ENCODE measurements around the gene SENP1.

The SENP1 gene

DNA sequence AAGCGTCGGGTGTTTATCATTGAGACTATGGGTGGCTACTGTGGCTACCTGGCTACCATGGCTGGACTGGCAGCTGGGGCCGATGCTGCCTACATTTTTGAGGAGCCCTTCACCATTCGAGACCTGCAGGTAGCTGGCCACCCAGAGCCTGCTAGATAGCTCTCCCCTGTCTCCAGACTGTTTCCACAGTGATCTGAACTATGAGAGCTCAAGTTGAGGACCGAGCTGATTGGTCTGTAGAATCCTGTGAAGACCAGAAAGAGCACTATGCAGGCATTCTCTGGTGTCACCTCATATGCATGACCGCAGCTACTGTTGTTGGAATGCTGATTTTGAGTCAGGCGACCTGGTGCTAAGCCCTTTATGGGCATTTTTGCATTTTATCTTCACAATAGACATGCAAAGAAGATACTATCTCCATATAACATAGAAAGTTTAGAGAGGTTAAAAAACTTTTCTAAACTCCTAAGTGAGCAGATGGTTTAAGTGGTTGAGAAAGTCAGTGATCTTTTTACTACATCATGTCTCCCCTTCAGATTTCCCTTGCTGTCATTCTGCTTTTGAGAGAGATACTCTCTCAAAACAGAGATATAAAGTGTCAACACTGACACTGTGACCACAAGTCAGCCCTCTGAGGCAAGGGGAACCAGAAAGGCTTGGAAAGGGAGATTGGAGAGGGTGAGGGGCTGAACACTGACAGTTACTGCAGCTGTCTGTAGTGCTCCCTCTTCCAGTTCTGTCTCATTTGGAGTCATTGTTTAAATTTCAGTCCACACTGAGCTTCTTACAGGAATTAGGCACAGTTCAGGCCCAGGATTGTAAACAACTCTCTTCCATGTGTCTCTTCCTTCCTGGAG is 37.2 kb upstream of the SENP1 start:
- H2AFZ ChIP-seq (ENCODE audit: low read depth, low read length), result no peak overlapping the region
- H2BK12ac ChIP-seq (ENCODE audit: low read length in 2 of 2), result no peak overlapping the region
- no peaks in the 10 kb centered on the region for H3K27me3 ChIP-seq (ENCODE audit: control insufficient read depth in 1 of 2, insufficient read depth in 1 of 2, low read length in 2 of 2)
- 97% methylated on average over 6 of the region's 7 CpGs for WGBS
- no peak overlapping the region for H2AK5ac ChIP-seq (ENCODE audit: low read length, severe bottlenecking)
- no peaks in the 10 kb centered on the region for H3K9me3 ChIP-seq (ENCODE audit: control insufficient read depth, low read length)
- H3K18ac ChIP-seq (ENCODE audit: low read depth in 1 of 2, low read length in 2 of 2), result no peak overlapping the region
- H2BK120ac ChIP-seq (ENCODE audit: low read depth, low read length), result no peak overlapping the region
- no peak overlapping the region for H4K91ac ChIP-seq (ENCODE audit: low read length)
- no peak overlapping the region for H3K9ac ChIP-seq (ENCODE audit: low read length)
- DNase-seq, result no peak
- H2BK5ac ChIP-seq (ENCODE audit: low read depth, low read length, poor library complexity, severe bottlenecking), result no peak overlapping the region
- H3K27ac ChIP-seq (ENCODE audit: low read length, poor library complexity, severe bottlenecking), result no peak overlapping the region
- no peak overlapping the region for H3K4ac ChIP-seq (ENCODE audit: low read depth in 1 of 2, low read length in 2 of 2)
- no peak overlapping the region for H3K4me2 ChIP-seq (ENCODE audit: low read length, poor library complexity, severe bottlenecking)
- H3K4me1 ChIP-seq (ENCODE audit: control insufficient read depth, insufficient read depth, low read depth, low read length), result no peaks in the 10 kb centered on the region
- H3K79me1 ChIP-seq (replicated peaks; ENCODE audit: low read length, poor library complexity, severe bottlenecking), result peaks cover 3% of the 10 kb centered on the region
- H2BK15ac ChIP-seq (ENCODE audit: low read depth, poor library complexity, severe bottlenecking), result no peak overlapping the region
- no peak overlapping the region for H4K8ac ChIP-seq (ENCODE audit: low read length)
- H3K14ac ChIP-seq (ENCODE audit: low read length in 2 of 2), result no peak overlapping the region
- H3K36me3 ChIP-seq (ENCODE audit: control insufficient read depth in 1 of 2, insufficient read depth in 2 of 2, low read depth in 1 of 2, low read length in 2 of 2), result peaks cover 59 to 97% of the 10 kb centered on the region in 2 experiments
- no peak overlapping the region for H3K23ac ChIP-seq (ENCODE audit: low read length in 2 of 2)
- no peak overlapping the region for H3K4me3 ChIP-seq (ENCODE audit: insufficient read depth in 1 of 2, low read depth in 1 of 2, low read length in 2 of 2)

DNA sequence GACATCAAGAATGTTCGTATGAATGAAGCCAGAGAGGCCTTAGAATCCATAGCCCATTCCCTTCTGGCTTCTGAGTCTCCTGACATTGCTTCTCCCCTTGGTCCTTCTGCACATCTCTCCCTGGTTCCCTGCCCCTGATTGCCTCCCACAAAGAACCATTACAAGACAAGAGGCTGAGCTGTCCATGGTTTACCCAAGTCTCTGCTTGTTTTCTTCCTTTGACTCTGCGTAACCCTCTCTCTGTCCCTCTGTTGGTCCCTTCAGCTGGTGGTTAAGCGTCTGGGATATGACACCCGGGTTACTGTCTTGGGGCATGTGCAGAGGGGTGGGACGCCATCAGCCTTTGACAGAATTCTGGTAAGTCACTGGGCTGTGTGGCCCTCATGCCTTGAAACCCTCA is 29.1 kb upstream of the SENP1 start:
- no peaks in the 10 kb centered on the region for H3K4me1 ChIP-seq (ENCODE audit: control insufficient read depth, insufficient read depth, low read depth, low read length)
- no peak overlapping the region for H3K18ac ChIP-seq (ENCODE audit: low read depth in 1 of 2, low read length in 2 of 2)
- no peak overlapping the region for H3K23ac ChIP-seq (ENCODE audit: low read length in 2 of 2)
- no peaks in the 10 kb centered on the region for H3K9me3 ChIP-seq (ENCODE audit: control insufficient read depth, low read length)
- H4K91ac ChIP-seq (ENCODE audit: low read length), result no peak overlapping the region
- WGBS, result 96% methylated on average over 5 of the region's 5 CpGs
- H2AFZ ChIP-seq (ENCODE audit: low read depth, low read length), result no peak overlapping the region
- H3K79me1 ChIP-seq (replicated peaks; ENCODE audit: low read length, poor library complexity, severe bottlenecking), result peaks cover 7% of the 10 kb centered on the region
- no peaks in the 10 kb centered on the region for H3K27me3 ChIP-seq (ENCODE audit: control insufficient read depth in 1 of 2, insufficient read depth in 1 of 2, low read length in 2 of 2)
- no peak overlapping the region for H3K27ac ChIP-seq (ENCODE audit: low read length, poor library complexity, severe bottlenecking)
- H3K4me3 ChIP-seq (ENCODE audit: insufficient read depth in 1 of 2, low read depth in 1 of 2, low read length in 2 of 2), result no peak overlapping the region
- no peak overlapping the region for H2BK12ac ChIP-seq (ENCODE audit: low read length in 2 of 2)
- no peak overlapping the region for H3K9ac ChIP-seq (ENCODE audit: low read length)
- H3K36me3 ChIP-seq (ENCODE audit: control insufficient read depth in 1 of 2, insufficient read depth in 2 of 2, low read depth in 1 of 2, low read length in 2 of 2), result peaks cover 57 to 93% of the 10 kb centered on the region in 2 experiments
- no peak overlapping the region for H2BK15ac ChIP-seq (ENCODE audit: low read depth, poor library complexity, severe bottlenecking)
- H2BK5ac ChIP-seq (ENCODE audit: low read depth, low read length, poor library complexity, severe bottlenecking), result no peak overlapping the region
- H3K14ac ChIP-seq (ENCODE audit: low read length in 2 of 2), result no peak overlapping the region
- H4K8ac ChIP-seq (ENCODE audit: low read length), result no peak overlapping the region
- H2AK5ac ChIP-seq (ENCODE audit: low read length, severe bottlenecking), result no peak overlapping the region
- no peak overlapping the region for H3K4ac ChIP-seq (ENCODE audit: low read depth in 1 of 2, low read length in 2 of 2)
- H2BK120ac ChIP-seq (ENCODE audit: low read depth, low read length), result no peak overlapping the region
- no peak overlapping the region for H3K4me2 ChIP-seq (ENCODE audit: low read length, poor library complexity, severe bottlenecking)
- DNase-seq, result no peak

DNA sequence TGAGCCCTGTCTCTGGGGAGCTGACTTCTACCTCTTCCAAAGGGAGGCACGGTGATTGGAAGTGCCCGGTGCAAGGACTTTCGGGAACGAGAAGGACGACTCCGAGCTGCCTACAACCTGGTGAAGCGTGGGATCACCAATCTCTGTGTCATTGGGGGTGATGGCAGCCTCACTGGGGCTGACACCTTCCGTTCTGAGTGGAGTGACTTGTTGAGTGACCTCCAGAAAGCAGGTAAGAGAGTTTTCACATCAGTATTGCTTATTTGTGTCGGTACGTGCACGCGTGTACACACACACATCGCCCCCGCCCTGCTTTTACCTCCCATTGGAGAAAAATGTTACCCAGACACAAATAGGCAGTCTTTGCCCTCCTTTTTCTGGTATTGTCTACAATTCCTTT is 26.9 kb upstream of the SENP1 start:
- Histone ChIP-seq H2BK12ac (ENCODE audit: low read length in 2 of 2) (no peak overlapping the region), H3K36me3 (ENCODE audit: control insufficient read depth in 1 of 2, insufficient read depth in 2 of 2, low read depth in 1 of 2, low read length in 2 of 2) (peaks cover 41 to 91% of the 10 kb centered on the region in 2 experiments), H2BK15ac (ENCODE audit: low read depth, poor library complexity, severe bottlenecking) (no peak overlapping the region), H3K14ac (ENCODE audit: low read length in 2 of 2) (no peak overlapping the region), H3K4me3 (ENCODE audit: insufficient read depth in 1 of 2, low read depth in 1 of 2, low read length in 2 of 2) (no peak overlapping the region), H3K4ac (ENCODE audit: low read depth in 1 of 2, low read length in 2 of 2) (no peak overlapping the region), H4K8ac (ENCODE audit: low read length) (no peak overlapping the region), H3K4me1 (ENCODE audit: control insufficient read depth, insufficient read depth, low read depth, low read length) (no peaks in the 10 kb centered on the region), H2AK5ac (ENCODE audit: low read length, severe bottlenecking) (no peak overlapping the region), H2BK120ac (ENCODE audit: low read depth, low read length) (no peak overlapping the region), H3K9ac (ENCODE audit: low read length) (no peak overlapping the region), H3K4me2 (ENCODE audit: low read length, poor library complexity, severe bottlenecking) (no peak overlapping the region), H3K27me3 (ENCODE audit: control insufficient read depth in 1 of 2, insufficient read depth in 1 of 2, low read length in 2 of 2) (no peaks in the 10 kb centered on the region), H2BK5ac (ENCODE audit: low read depth, low read length, poor library complexity, severe bottlenecking) (no peak overlapping the region), H3K18ac (ENCODE audit: low read depth in 1 of 2, low read length in 2 of 2) (no peak overlapping the region), H3K9me3 (ENCODE audit: control insufficient read depth, low read length) (no peaks in the 10 kb centered on the region), H3K27ac (ENCODE audit: low read length, poor library complexity, severe bottlenecking) (no peak overlapping the region), H3K79me1 (replicated peaks; ENCODE audit: low read length, poor library complexity, severe bottlenecking) (peaks cover 12% of the 10 kb centered on the region), H2AFZ (ENCODE audit: low read depth, low read length) (no peak overlapping the region), H3K23ac (ENCODE audit: low read length in 2 of 2) (no peak overlapping the region), H4K91ac (ENCODE audit: low read length) (no peak overlapping the region)
- 96% methylated on average over 14 of the region's 14 CpGs for WGBS
- DNase-seq, result no peak

DNA sequence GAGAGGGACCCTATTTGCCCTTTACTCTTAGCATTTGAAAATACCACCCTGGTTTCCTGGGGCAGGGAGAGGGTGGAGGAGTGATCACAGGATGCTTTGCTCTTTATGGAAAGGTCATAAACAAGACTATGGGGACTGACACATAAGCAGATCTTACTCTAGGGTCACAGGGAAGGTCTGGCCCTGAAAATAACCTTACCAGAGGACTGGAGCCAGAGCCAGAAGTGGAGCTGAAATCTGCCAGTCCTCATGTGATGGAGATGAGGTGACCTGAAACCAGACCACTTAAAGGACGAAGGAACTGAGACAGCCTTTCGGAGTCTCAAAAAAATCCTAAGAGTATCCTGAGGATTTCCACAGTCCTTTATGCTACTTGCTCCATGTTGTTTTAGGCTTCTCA is 25.6 kb upstream of the SENP1 start:
- no peak overlapping the region for H3K4me2 ChIP-seq (ENCODE audit: low read length, poor library complexity, severe bottlenecking)
- peaks cover 21% of the 10 kb centered on the region for H3K79me1 ChIP-seq (replicated peaks; ENCODE audit: low read length, poor library complexity, severe bottlenecking)
- DNase-seq, result no peak
- no peak overlapping the region for H3K9ac ChIP-seq (ENCODE audit: low read length)
- H2AFZ ChIP-seq (ENCODE audit: low read depth, low read length), result no peak overlapping the region
- H3K36me3 ChIP-seq (ENCODE audit: control insufficient read depth in 1 of 2, insufficient read depth in 2 of 2, low read depth in 1 of 2, low read length in 2 of 2), result peaks cover 37 to 96% of the 10 kb centered on the region in 2 experiments
- no peaks in the 10 kb centered on the region for H3K9me3 ChIP-seq (ENCODE audit: control insufficient read depth, low read length)
- H2BK5ac ChIP-seq (ENCODE audit: low read depth, low read length, poor library complexity, severe bottlenecking), result no peak overlapping the region
- no peak overlapping the region for H4K8ac ChIP-seq (ENCODE audit: low read length)
- H3K4me1 ChIP-seq (ENCODE audit: control insufficient read depth, insufficient read depth, low read depth, low read length), result no peaks in the 10 kb centered on the region
- H4K91ac ChIP-seq (ENCODE audit: low read length), result no peak overlapping the region
- H2BK15ac ChIP-seq (ENCODE audit: low read depth, poor library complexity, severe bottlenecking), result no peak overlapping the region
- no peak overlapping the region for H2AK5ac ChIP-seq (ENCODE audit: low read length, severe bottlenecking)
- H3K27me3 ChIP-seq (ENCODE audit: control insufficient read depth in 1 of 2, insufficient read depth in 1 of 2, low read length in 2 of 2), result no peaks in the 10 kb centered on the region
- no peak overlapping the region for H3K27ac ChIP-seq (ENCODE audit: low read length, poor library complexity, severe bottlenecking)
- H3K4ac ChIP-seq (ENCODE audit: low read depth in 1 of 2, low read length in 2 of 2), result no peak overlapping the region
- H3K4me3 ChIP-seq (ENCODE audit: insufficient read depth in 1 of 2, low read depth in 1 of 2, low read length in 2 of 2), result no peak overlapping the region
- H3K18ac ChIP-seq (ENCODE audit: low read depth in 1 of 2, low read length in 2 of 2), result no peak overlapping the region
- no peak overlapping the region for H2BK12ac ChIP-seq (ENCODE audit: low read length in 2 of 2)
- H2BK120ac ChIP-seq (ENCODE audit: low read depth, low read length), result no peak overlapping the region
- 91% methylated on average over 2 of the region's 2 CpGs for WGBS
- no peak overlapping the region for H3K23ac ChIP-seq (ENCODE audit: low read length in 2 of 2)
- H3K14ac ChIP-seq (ENCODE audit: low read length in 2 of 2), result no peak overlapping the region

All from mesenchymal stem cell (in vitro differentiated cells and primary cell).